GM19467 (cell line): ENCODE data around the gene ITGA11.

ENCODE experiments used
- ATAC-seq: cut with Tn5 transposase; IDR thresholded peaks from one replicate; pipeline ENCODE4 v1.9.1; 2021; ENCODE audit warnings: mild to moderate bottlenecking, moderate library complexity; ENCODE audit not compliant: unreplicated experiment

Gene ITGA11

GRCh38 chr15:68316061-68316804 is 115.7 kb downstream of the ITGA11 start:
- ATAC-seq: no peak

GRCh38 chr15:68315495-68316031 is 116.4 kb downstream of the ITGA11 start:
- no peak for ATAC-seq

- no peak for ATAC-seq
Measured at GRCh38 chr15:68315035-68315434, 116.9 kb downstream of the ITGA11 start.

GRCh38 chr15:68314563-68314962 is 117.4 kb downstream of the ITGA11 start:
- no peak for ATAC-seq

- ATAC-seq: no peak
Measured at GRCh38 chr15:68313501-68314410, 118.2 kb downstream of the ITGA11 start.

GRCh38 chr15:68312701-68313204 is 119.2 kb downstream of the ITGA11 start:
- no peak for ATAC-seq

- ATAC-seq: no peak
Measured at GRCh38 chr15:68311859-68312557, 120.0 kb downstream of the ITGA11 start.

GRCh38 chr15:68311464-68311835 is 120.5 kb downstream of the ITGA11 start:
- no peak for ATAC-seq

GRCh38 chr15:68310804-68311463 is 121.0 kb downstream of the ITGA11 start:
- ATAC-seq: no peak

GRCh38 chr15:68310178-68310803 is 121.7 kb downstream of the ITGA11 start:
- no peak for ATAC-seq

- ATAC-seq: no peak
Measured at GRCh38 chr15:68309024-68309423, 122.9 kb downstream of the ITGA11 start.

GRCh38 chr15:68307131-68307928 is 124.6 kb downstream of the ITGA11 start:
- no peak for ATAC-seq

- ATAC-seq: no peak
Measured at GRCh38 chr15:68305420-68305871, 126.5 kb downstream of the ITGA11 start.

GRCh38 chr15:68304589-68305337 is 127.2 kb downstream of the ITGA11 start:
- no peak for ATAC-seq

- no peak for ATAC-seq
Measured at GRCh38 chr15:68303560-68304436, 128.2 kb downstream of the ITGA11 start.

GRCh38 chr15:68303134-68303533 is 128.8 kb downstream of the ITGA11 start:
- ATAC-seq: no peak

GRCh38 chr15:68302729-68303128 is 129.2 kb downstream of the ITGA11 start:
- ATAC-seq: no peak
